Measurements from ENCODE around the gene MRPL16. TPM values are rescaled to one million over a fixed set of nuclear protein-coding genes. Genes with fewer than 3 reads are reported as not detected.
A peak's percentile ranks its signal among the peaks of the same experiment; 100 is the strongest.

The MRPL16 gene
- total and polyA plus RNA-seq, 12 donors: 69.9 to 108 (median 89.2) TPM

- TF ChIP-seq, protein P1, sequence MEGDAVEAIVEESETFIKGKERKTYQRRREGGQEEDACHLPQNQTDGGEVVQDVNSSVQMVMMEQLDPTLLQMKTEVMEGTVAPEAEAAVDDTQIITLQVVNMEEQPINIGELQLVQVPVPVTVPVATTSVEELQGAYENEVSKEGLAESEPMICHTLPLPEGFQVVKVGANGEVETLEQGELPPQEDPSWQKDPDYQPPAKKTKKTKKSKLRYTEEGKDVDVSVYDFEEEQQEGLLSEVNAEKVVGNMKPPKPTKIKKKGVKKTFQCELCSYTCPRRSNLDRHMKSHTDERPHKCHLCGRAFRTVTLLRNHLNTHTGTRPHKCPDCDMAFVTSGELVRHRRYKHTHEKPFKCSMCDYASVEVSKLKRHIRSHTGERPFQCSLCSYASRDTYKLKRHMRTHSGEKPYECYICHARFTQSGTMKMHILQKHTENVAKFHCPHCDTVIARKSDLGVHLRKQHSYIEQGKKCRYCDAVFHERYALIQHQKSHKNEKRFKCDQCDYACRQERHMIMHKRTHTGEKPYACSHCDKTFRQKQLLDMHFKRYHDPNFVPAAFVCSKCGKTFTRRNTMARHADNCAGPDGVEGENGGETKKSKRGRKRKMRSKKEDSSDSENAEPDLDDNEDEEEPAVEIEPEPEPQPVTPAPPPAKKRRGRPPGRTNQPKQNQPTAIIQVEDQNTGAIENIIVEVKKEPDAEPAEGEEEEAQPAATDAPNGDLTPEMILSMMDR (IDR thresholded peaks at IDR 0.05): no peak
- Histone ChIP-seq H3K36me3 (no peaks in the 10 kb centered on the region), H3K4me1 (no peaks in the 10 kb centered on the region), H3K9me3 (no peaks in the 10 kb centered on the region), H3K27me3 (no peaks in the 10 kb centered on the region), H3K4me3 (no peak overlapping the region), H3K27ac (no peak overlapping the region)
- no peak for DNase-seq
- intact Hi-C loops (cut with DNase I): loop anchor here in 1 of 10 donors (10.0 kb wide), 1 partner anchor 295 kb away; no protein-coding TSS in a partner anchor
- no peak for ATAC-seq
Observed at GRCh38 chr11:59839615-59840014, 29.0 kb upstream of the MRPL16 start.

GRCh38 chr11:59833602-59834001, 23.0 kb upstream of the MRPL16 start:
- DNase-seq: no peak
- Histone ChIP-seq H3K36me3 (no peaks in the 10 kb centered on the region), H3K9me3 (no peaks in the 10 kb centered on the region), H3K27me3 (no peaks in the 10 kb centered on the region), H3K27ac (no peak overlapping the region), H3K4me3 (no peak overlapping the region), H3K4me1 (no peaks in the 10 kb centered on the region)
- TF ChIP-seq, protein P1 (IDR thresholded peaks at IDR 0.05): no peak
- intact Hi-C loops (cut with DNase I): loop anchor here in 2 of 10 donors (5.0 to 10.0 kb wide), 2 partner anchors 299 to 301 kb away; no protein-coding TSS in a partner anchor
- ATAC-seq: no peak
- WGBS, 2 donors: 76 to 77% methylated on average over 2 of the region's 2 CpGs

DNA sequence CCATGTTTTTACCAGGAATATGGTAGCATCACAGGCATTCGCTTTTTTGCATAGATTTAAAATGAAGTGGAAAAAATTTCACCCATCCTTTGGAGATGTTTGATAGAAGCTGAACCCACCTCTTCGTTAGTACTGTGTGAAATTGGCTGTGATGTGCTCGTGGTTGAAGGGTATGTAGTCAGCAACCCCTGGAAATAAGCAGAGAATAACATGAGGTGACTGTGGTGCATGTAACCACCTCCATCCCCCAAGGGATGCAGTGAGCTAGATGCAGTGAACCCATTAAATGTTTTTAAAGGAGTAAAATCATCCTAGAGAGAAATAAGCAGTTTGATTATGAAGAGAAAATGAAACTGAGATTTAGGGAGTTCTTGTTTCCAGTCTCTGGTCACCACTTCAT, 18.8 kb upstream of the MRPL16 start:
- Histone ChIP-seq H3K36me3 (no peaks in the 10 kb centered on the region), H3K27ac (no peak overlapping the region), H3K4me1 (no peaks in the 10 kb centered on the region), H3K9me3 (no peaks in the 10 kb centered on the region), H3K4me3 (no peak overlapping the region), H3K27me3 (no peaks in the 10 kb centered on the region)
- 81 to 85% methylated on average over 3 of the region's 3 CpGs for WGBS, 2 donors
- DNase-seq: no peak
- TF ChIP-seq, protein P1 (IDR thresholded peaks at IDR 0.05): no peak
- intact Hi-C loops (cut with DNase I): loop anchor here in 6 of 10 donors (10.0 kb wide), 6 partner anchors 65 to 435 kb away; no protein-coding TSS in a partner anchor
- no peak for ATAC-seq

GRCh38 chr11:59822989-59823566, 12.5 kb upstream of the MRPL16 start:
- peaks cover 0 to 6% (median 0%) of the 10 kb centered on the region in 9 donors for H3K4me1 ChIP-seq
- intact Hi-C loops (cut with DNase I): loop anchor here in 9 of 10 donors (1.0 to 10.0 kb wide), 13 partner anchors 72 to 442 kb away; no protein-coding TSS in a partner anchor
- ATAC-seq (peak in 6 of 8 donors; percentile 72 to 86 (median 74)), DNase-seq (peak in 1 of 2 donors; percentile 52)
- H3K27me3 ChIP-seq: no peaks in the 10 kb centered on the region
- H3K9me3 ChIP-seq: no peaks in the 10 kb centered on the region
- H3K36me3 ChIP-seq: no peaks in the 10 kb centered on the region
- 4 to 8% methylated on average over 9 of the region's 9 CpGs for WGBS, 2 donors
- TF ChIP-seq, protein P1 (IDR thresholded peaks at IDR 0.05): peak; percentile 26 to 79 (median 63)
- H3K4me3 ChIP-seq: no peak overlapping the region
- no peak overlapping the region for H3K27ac ChIP-seq

Data from heart right ventricle (tissue), 16 donors.